Uterus (tissue), 4 donors: Measurements from ENCODE around the gene RASA2. TPM values are rescaled to one million over a fixed set of nuclear protein-coding genes. Genes with fewer than 3 reads are reported as not detected.
A peak's percentile ranks its signal among the peaks of the same experiment; 100 is the strongest.

ENCODE experiments used
- DNase-seq, 2 donors: peaks; one replicate each; pipeline ENCODE4 v3.0.0-alpha.2; 2019 to 2020
- H3K27ac ChIP-seq, 2 donors: fragments of 200-600 bp; sonication (generic); 1 replicate in 1 of 2; 2 replicates in 1 of 2; pipeline ENCODE4 v1.5.1; 2016 to 2018
- H3K27me3 ChIP-seq, 2 donors: fragments of 200-600 bp; sonication (generic); one replicate each; pipeline ENCODE4 v1.5.1; 2018 to 2019; ENCODE audit warnings: control low read depth in 1 of 2
- H3K36me3 ChIP-seq, 2 donors: fragments of 200-600 bp; sonication (generic); one replicate each; pipeline ENCODE4 v1.5.1; 2019; ENCODE audit warnings: control low read depth in 1 of 2
- H3K4me1 ChIP-seq, 2 donors: fragments of 200-600 bp; sonication (generic); one replicate each; pipeline ENCODE4 v1.5.1; 2018 to 2019; ENCODE audit warnings: control low read depth in 1 of 2
- H3K4me3 ChIP-seq, 2 donors: fragments of 200-600 bp; sonication (generic); 1 replicate in 1 of 2; 2 replicates in 1 of 2; pipeline ENCODE4 v1.5.1; 2018 to 2019; ENCODE audit warnings: mild to moderate bottlenecking in 1 of 2
- H3K9me3 ChIP-seq, 2 donors: fragments of 200-600 bp; sonication (generic); one replicate each; pipeline ENCODE4 v1.5.1; 2019; ENCODE audit warnings: control low read depth in 1 of 2
- POLR2A ChIP-seq, 2 donors: fragments of 450-650 bp; IDR thresholded peaks; one replicate each; pipeline ENCODE4 v1.6.1; 2016; ENCODE audit warnings: antibody characterized with exemption in 2 of 2, mild to moderate bottlenecking in 1 of 2, moderate library complexity in 1 of 2
- intact Hi-C: fragments of 100-400 bp; cut with DNase I; formaldehyde crosslinking; loops from one replicate; pipeline ENCODE4 v1.15.1; 2023; ENCODE audit warnings: low total_unique reads
- total RNA-seq, 4 donors: library from RNA; depleted of rRNA in 3 of 4; stranded (reverse); fragments of >200 nt in 3 of 4; gene quantifications; one replicate each; pipeline versions ENCODE4 v1.1.0 to v1.2.4, GENCODE V29; 2014 to 2023
- TF ChIP-seq, protein P1 (sequence below), 4 experiments: fragments of 200-600 bp in 2 of 4; fragments of 450-650 bp in 2 of 4; sonication (generic) in 2 of 4; IDR thresholded peaks; one replicate each; pipeline ENCODE4 v1.5.1; 2016 to 2019; ENCODE audit warnings: antibody characterized with exemption in 4 of 4, mild to moderate bottlenecking in 2 of 4, moderate library complexity in 1 of 4
- donor health status: DM: yes; HTN: yes; CAD: no.

Gene RASA2
- total RNA-seq, 4 donors from 2014 or later, result 11.3 to 49.4 (median 38.7) TPM

DNA sequence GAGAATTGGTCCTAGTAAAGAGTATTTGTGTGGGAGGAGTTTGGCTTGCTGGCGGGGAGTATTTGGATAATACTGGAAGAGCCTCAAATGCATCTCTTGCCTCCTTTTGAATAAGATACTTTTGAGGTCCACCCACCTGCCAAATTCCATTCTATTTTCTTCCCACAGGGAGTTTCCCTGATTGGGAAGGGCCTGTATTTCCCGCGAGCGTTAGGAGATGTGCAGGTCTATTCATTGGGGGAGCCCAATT is 406 bp upstream of the RASA2 start:
- Histone ChIP-seq H3K27ac (peak overlapping the region; percentile 94 to 98), H3K9me3 (no peaks in the 10 kb centered on the region), H3K4me1 (peaks cover 0 to 6% of the 10 kb centered on the region in 2 donors), H3K27me3 (no peaks in the 10 kb centered on the region), H3K4me3 (peak overlapping the region; percentile 18 to 91), H3K36me3 (no peaks in the 10 kb centered on the region)
- TF ChIP-seq, protein P1, sequence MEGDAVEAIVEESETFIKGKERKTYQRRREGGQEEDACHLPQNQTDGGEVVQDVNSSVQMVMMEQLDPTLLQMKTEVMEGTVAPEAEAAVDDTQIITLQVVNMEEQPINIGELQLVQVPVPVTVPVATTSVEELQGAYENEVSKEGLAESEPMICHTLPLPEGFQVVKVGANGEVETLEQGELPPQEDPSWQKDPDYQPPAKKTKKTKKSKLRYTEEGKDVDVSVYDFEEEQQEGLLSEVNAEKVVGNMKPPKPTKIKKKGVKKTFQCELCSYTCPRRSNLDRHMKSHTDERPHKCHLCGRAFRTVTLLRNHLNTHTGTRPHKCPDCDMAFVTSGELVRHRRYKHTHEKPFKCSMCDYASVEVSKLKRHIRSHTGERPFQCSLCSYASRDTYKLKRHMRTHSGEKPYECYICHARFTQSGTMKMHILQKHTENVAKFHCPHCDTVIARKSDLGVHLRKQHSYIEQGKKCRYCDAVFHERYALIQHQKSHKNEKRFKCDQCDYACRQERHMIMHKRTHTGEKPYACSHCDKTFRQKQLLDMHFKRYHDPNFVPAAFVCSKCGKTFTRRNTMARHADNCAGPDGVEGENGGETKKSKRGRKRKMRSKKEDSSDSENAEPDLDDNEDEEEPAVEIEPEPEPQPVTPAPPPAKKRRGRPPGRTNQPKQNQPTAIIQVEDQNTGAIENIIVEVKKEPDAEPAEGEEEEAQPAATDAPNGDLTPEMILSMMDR (IDR thresholded peaks at IDR 0.05), result no peak
- TF ChIP-seq POLR2A (IDR thresholded peaks at IDR 0.05), result no peak
- intact Hi-C loops, result no loop called here
- DNase-seq, result no peak

GRCh38 chr3:141487521-141488252 is 860 bp downstream of the RASA2 start:
- peak in 1 of 2 donors; percentile 42 for TF ChIP-seq POLR2A (IDR thresholded peaks at IDR 0.05)
- TF ChIP-seq, protein P1 (IDR thresholded peaks at IDR 0.05), result no peak
- peaks cover 4 to 6% of the 10 kb centered on the region in 2 donors for H3K4me1 ChIP-seq
- intact Hi-C loops, result no loop called here
- peak overlapping the region; percentile 94 to 98 for H3K27ac ChIP-seq
- peak; percentile 67 to 70 for DNase-seq
- H3K9me3 ChIP-seq, result no peaks in the 10 kb centered on the region
- H3K36me3 ChIP-seq, result no peaks in the 10 kb centered on the region
- no peaks in the 10 kb centered on the region for H3K27me3 ChIP-seq
- H3K4me3 ChIP-seq, result peak overlapping the region; percentile 56 to 91

GRCh38 chr3:141489203-141489602 is 2.4 kb downstream of the RASA2 start:
- intact Hi-C loops, result no loop called here
- H3K4me1 ChIP-seq, result peaks cover 4 to 6% of the 10 kb centered on the region in 2 donors
- no peak overlapping the region for H3K27ac ChIP-seq
- no peaks in the 10 kb centered on the region for H3K36me3 ChIP-seq
- DNase-seq, result no peak
- no peak for TF ChIP-seq POLR2A (IDR thresholded peaks at IDR 0.05)
- TF ChIP-seq, protein P1 (IDR thresholded peaks at IDR 0.05), result no peak
- H3K27me3 ChIP-seq, result no peaks in the 10 kb centered on the region
- H3K9me3 ChIP-seq, result no peaks in the 10 kb centered on the region
- H3K4me3 ChIP-seq, result no peak overlapping the region

- H3K4me1 ChIP-seq, result peaks cover under 1 to 4% of the 10 kb centered on the region in 2 donors
- intact Hi-C loops, result no loop called here
- H3K36me3 ChIP-seq, result no peaks in the 10 kb centered on the region
- no peak overlapping the region for H3K27ac ChIP-seq
- no peak for TF ChIP-seq POLR2A (IDR thresholded peaks at IDR 0.05)
- TF ChIP-seq, protein P1 (IDR thresholded peaks at IDR 0.05), result no peak
- no peaks in the 10 kb centered on the region for H3K27me3 ChIP-seq
- H3K4me3 ChIP-seq, result no peak overlapping the region
- H3K9me3 ChIP-seq, result no peaks in the 10 kb centered on the region
- DNase-seq, result no peak
These were observed 4.3 kb downstream of the RASA2 start for GRCh38 chr3:141491081-141491480.

DNA sequence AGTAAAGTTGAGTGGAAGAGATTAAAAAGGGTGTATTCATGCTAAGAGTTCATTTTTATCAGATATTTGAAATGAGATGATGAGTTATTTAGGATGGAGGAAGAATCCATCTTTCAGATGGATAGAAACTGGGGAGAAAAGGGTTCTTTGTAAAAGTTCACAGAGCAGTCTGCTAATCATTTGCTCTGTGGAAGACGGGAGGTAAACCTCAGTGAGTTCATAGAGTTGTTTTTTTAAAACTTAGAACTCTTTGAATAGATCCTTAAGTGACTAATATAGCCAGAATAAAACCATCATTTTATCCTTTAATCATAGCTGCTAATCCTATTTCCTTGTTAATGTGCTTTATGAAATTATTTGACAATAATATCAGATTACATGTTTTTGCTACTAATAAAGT is 5.1 kb downstream of the RASA2 start:
- Histone ChIP-seq H3K27ac (no peak overlapping the region), H3K9me3 (no peaks in the 10 kb centered on the region), H3K36me3 (no peaks in the 10 kb centered on the region), H3K4me3 (no peak overlapping the region), H3K4me1 (peaks cover 0 to 4% of the 10 kb centered on the region in 2 donors), H3K27me3 (no peaks in the 10 kb centered on the region)
- intact Hi-C loops, result no loop called here
- no peak for DNase-seq
- no peak for TF ChIP-seq POLR2A (IDR thresholded peaks at IDR 0.05)
- TF ChIP-seq, protein P1 (IDR thresholded peaks at IDR 0.05), result no peak
